ENCODE data around the gene STK36. TPM values are rescaled to one million over a fixed set of nuclear protein-coding genes. Genes with fewer than 3 reads are reported as not detected.
A peak's percentile ranks its signal among the peaks of the same experiment; 100 is the strongest.

Gene STK36
- total RNA-seq, 1 experiment from 2014 or later = 48.6 TPM

- Histone ChIP-seq H3K27me3 (ENCODE audit: control insufficient read depth, insufficient read depth, low read length) (no peaks in the 10 kb centered on the region), H3K4me1 (ENCODE audit: control insufficient read depth, insufficient read depth, low read length) (peaks cover 8% of the 10 kb centered on the region), H3K27ac (ENCODE audit: low read length) (peak overlapping the region; percentile 2; the same call in 1 of the 2 replicates), H3K9me3 (ENCODE audit: control insufficient read depth, insufficient read depth, low read depth, low read length) (no peaks in the 10 kb centered on the region), H3K36me3 (ENCODE audit: control insufficient read depth, insufficient read depth, low read length) (peaks cover 4% of the 10 kb centered on the region; the same call in 1 of the 2 replicates), H3K4me3 (ENCODE audit: low read depth in 2 of 2, low read length in 2 of 2) (peak overlapping the region; percentile 72 to 87)
- DNase-seq (ENCODE audit: low read depth, low spot score) (no peak), ATAC-seq (peak; percentile 31)
- POLR2A ChIA-PET = no interaction called here
- in situ Hi-C loops (cut with HindIII; ENCODE audit: low pct_unique_long_range_greater_than_20kb, low sequenced_read_pairs) = no loop called here
- TF ChIP-seq TCF7L2 (IDR thresholded peaks at IDR 0.05; ENCODE audit: low read depth, low read length) (no peak), CTCF (IDR thresholded peaks at IDR 0.05) (no peak), POLR2AphosphoS5 (IDR thresholded peaks at IDR 0.05; ENCODE audit: low read depth, low read length) (no peak), SIN3A (IDR thresholded peaks at IDR 0.05; ENCODE audit: borderline replicate concordance, insufficient read depth, low read depth, low read length) (no peak)
- TF ChIP-seq, protein P1, sequence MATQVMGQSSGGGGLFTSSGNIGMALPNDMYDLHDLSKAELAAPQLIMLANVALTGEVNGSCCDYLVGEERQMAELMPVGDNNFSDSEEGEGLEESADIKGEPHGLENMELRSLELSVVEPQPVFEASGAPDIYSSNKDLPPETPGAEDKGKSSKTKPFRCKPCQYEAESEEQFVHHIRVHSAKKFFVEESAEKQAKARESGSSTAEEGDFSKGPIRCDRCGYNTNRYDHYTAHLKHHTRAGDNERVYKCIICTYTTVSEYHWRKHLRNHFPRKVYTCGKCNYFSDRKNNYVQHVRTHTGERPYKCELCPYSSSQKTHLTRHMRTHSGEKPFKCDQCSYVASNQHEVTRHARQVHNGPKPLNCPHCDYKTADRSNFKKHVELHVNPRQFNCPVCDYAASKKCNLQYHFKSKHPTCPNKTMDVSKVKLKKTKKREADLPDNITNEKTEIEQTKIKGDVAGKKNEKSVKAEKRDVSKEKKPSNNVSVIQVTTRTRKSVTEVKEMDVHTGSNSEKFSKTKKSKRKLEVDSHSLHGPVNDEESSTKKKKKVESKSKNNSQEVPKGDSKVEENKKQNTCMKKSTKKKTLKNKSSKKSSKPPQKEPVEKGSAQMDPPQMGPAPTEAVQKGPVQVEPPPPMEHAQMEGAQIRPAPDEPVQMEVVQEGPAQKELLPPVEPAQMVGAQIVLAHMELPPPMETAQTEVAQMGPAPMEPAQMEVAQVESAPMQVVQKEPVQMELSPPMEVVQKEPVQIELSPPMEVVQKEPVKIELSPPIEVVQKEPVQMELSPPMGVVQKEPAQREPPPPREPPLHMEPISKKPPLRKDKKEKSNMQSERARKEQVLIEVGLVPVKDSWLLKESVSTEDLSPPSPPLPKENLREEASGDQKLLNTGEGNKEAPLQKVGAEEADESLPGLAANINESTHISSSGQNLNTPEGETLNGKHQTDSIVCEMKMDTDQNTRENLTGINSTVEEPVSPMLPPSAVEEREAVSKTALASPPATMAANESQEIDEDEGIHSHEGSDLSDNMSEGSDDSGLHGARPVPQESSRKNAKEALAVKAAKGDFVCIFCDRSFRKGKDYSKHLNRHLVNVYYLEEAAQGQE (IDR thresholded peaks at IDR 0.05; ENCODE audit: insufficient read depth in 1 of 2, low read depth in 2 of 2, low read length in 1 of 2) = no peak
- intact Hi-C loops (cut with micrococcal nuclease; ENCODE audit: unreplicated experiment) = no loop called here
- BruUV-seq (replicated peaks) = no TSS peak
- CTCF ChIA-PET = interaction anchor here (0.6 to 1.2 kb wide), 4 partner anchors 15 to 137 kb away, joined by 4 to 12 read pairs (median 5); partner anchors contain the start of genes BCS1L and ZNF142
Measured at GRCh38 chr2:218710334-218710686, 38.4 kb downstream of the STK36 start.

GRCh38 chr2:218710687-218711549 lies 39.0 kb downstream of the STK36 start, which contains the start of gene TTLL4:
TTLL4 (plus strand) TSS chr2:218710835; CDS start chr2:218737677, 26,842 bp downstream.
- BruUV-seq (replicated peaks) = no TSS peak
- POLR2A ChIA-PET = no interaction called here
- Histone ChIP-seq H3K4me3 (ENCODE audit: low read depth in 2 of 2, low read length in 2 of 2) (peak within 1 kb of the TSS; percentile 72 to 87), H3K27me3 (ENCODE audit: control insufficient read depth, insufficient read depth, low read length) (no peaks in the 10 kb centered on the region), H3K36me3 (ENCODE audit: control insufficient read depth, insufficient read depth, low read length) (peaks cover 4% of the 10 kb centered on the region; the same call in 1 of the 2 replicates), H3K4me1 (ENCODE audit: control insufficient read depth, insufficient read depth, low read length) (peaks cover 8% of the 10 kb centered on the region), H3K9me3 (ENCODE audit: control insufficient read depth, insufficient read depth, low read depth, low read length) (no peaks in the 10 kb centered on the region), H3K27ac (ENCODE audit: low read length) (peak within 1 kb of the TSS; percentile 92)
- ATAC-seq (peak; percentile 98), DNase-seq (ENCODE audit: low read depth, low spot score) (peak; percentile 77)
- intact Hi-C loops (cut with micrococcal nuclease; ENCODE audit: unreplicated experiment) = no loop called here
- TF ChIP-seq SIN3A (IDR thresholded peaks at IDR 0.05; ENCODE audit: borderline replicate concordance, insufficient read depth, low read depth, low read length) = peak; percentile 89; the same call in 1 of the 2 replicates
- no peak for TF ChIP-seq TCF7L2 (IDR thresholded peaks at IDR 0.05; ENCODE audit: low read depth, low read length)
- TF ChIP-seq POLR2AphosphoS5 (IDR thresholded peaks at IDR 0.05; ENCODE audit: low read depth, low read length) = peak; percentile 83
- peak; percentile 97 for TF ChIP-seq CTCF (IDR thresholded peaks at IDR 0.05)
- TF ChIP-seq, protein P1 (IDR thresholded peaks at IDR 0.05; ENCODE audit: insufficient read depth in 1 of 2, low read depth in 2 of 2, low read length in 1 of 2) = 0 out of 4 replicates have a peak, but pooled peaks of 1 of the 2 experiments have one; percentile 16
- in situ Hi-C loops (cut with HindIII; ENCODE audit: low pct_unique_long_range_greater_than_20kb, low sequenced_read_pairs) = no loop called here
- CTCF ChIA-PET = interaction anchor here (0.6 to 1.2 kb wide), 4 partner anchors 14 to 137 kb away, joined by 4 to 12 read pairs (median 5); partner anchors contain the start of genes BCS1L and ZNF142
